ENCODE results near the gene DAAM1.
A peak's percentile ranks its signal among the peaks of the same experiment; 100 is the strongest.

DAAM1 gene

DNA sequence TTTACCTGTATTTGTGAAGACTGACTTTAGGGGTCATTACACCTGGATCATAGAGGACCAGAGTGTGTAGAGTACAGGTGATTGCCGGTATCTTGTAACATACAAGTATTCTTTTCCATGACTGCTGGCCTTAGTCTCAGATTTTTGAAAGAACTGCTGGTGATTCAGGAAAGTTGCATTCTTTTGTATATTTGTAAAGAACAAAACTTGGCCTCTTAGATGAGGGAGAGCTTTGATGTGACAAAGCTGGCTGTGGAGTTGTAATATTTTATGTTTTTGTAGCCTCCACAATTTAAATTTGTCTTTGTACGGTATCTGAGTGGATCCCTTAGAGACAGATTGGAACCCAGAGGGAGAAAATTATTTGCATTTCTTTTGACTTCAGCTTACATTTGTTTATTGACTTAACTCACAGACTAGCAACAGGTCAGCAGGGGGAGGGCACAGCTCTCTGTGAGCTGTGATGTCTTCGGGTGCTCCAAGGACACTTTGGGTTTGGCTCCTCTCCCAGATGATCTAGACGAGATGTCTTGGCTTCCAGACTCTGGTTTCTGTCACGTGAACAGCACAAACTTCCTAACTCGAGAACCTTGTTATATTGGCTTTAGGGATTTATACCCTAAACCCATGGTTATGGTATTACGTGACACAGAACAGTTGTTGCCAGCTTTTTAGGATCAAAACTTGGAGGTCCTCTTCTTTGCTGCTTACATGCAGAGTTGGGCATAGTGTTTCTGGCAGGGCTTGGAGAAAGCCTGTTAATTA lies 65.9 kb downstream of the DAAM1 start:
- ChIA-PET POLR2A (no interaction called here), CTCF (interaction anchor here (1.0 kb wide), 1 partner anchor 9 kb away, joined by 4 read pairs; no protein-coding TSS in a partner anchor)
- TF ChIP-seq FOXM1 (IDR thresholded peaks at IDR 0.05; ENCODE audit: borderline replicate concordance) (no peak), SP1 (IDR thresholded peaks at IDR 0.05) (no peak), LEF1 (IDR thresholded peaks at IDR 0.05; ENCODE audit: borderline replicate concordance) (no peak), FOXK2 (IDR thresholded peaks at IDR 0.05) (no peak), TARDBP (IDR thresholded peaks at IDR 0.05) (no peak), NFRKB (IDR thresholded peaks at IDR 0.05) (no peak), ELF4 (IDR thresholded peaks at IDR 0.05) (no peak), SUZ12 (IDR thresholded peaks at IDR 0.05) (no peak), HDGF (IDR thresholded peaks at IDR 0.05; ENCODE audit: borderline replicate concordance) (no peak), FOXA1 (IDR thresholded peaks at IDR 0.05) (no peak), CTBP1 (IDR thresholded peaks at IDR 0.05; ENCODE audit: borderline replicate concordance) (no peak), ARNT (IDR thresholded peaks at IDR 0.05) (no peak), BHLHE40 (IDR thresholded peaks at IDR 0.05; ENCODE audit: borderline replicate concordance) (no peak), L3MBTL2 (conservative IDR thresholded peaks at IDR 0.05) (no peak), ZNF384 (IDR thresholded peaks at IDR 0.05) (no peak)
- TF ChIP-seq, protein P1, sequence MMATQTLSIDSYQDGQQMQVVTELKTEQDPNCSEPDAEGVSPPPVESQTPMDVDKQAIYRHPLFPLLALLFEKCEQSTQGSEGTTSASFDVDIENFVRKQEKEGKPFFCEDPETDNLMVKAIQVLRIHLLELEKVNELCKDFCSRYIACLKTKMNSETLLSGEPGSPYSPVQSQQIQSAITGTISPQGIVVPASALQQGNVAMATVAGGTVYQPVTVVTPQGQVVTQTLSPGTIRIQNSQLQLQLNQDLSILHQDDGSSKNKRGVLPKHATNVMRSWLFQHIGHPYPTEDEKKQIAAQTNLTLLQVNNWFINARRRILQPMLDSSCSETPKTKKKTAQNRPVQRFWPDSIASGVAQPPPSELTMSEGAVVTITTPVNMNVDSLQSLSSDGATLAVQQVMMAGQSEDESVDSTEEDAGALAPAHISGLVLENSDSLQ (IDR thresholded peaks at IDR 0.05), result no peak
- no peak for DNase-seq (ENCODE audit: extremely low spot score)

- TF ChIP-seq HDGF (IDR thresholded peaks at IDR 0.05; ENCODE audit: borderline replicate concordance), result no peak
- no peak for TF ChIP-seq SUZ12 (IDR thresholded peaks at IDR 0.05)
- TF ChIP-seq TARDBP (IDR thresholded peaks at IDR 0.05), result no peak
- TF ChIP-seq ARNT (IDR thresholded peaks at IDR 0.05), result no peak
- TF ChIP-seq FOXK2 (IDR thresholded peaks at IDR 0.05), result no peak
- no peak for TF ChIP-seq ZNF384 (IDR thresholded peaks at IDR 0.05)
- no peak for TF ChIP-seq LEF1 (IDR thresholded peaks at IDR 0.05; ENCODE audit: borderline replicate concordance)
- TF ChIP-seq, protein P1 (IDR thresholded peaks at IDR 0.05), result no peak
- DNase-seq (ENCODE audit: extremely low spot score), result no peak
- CTCF ChIA-PET, result interaction anchor here (1.0 kb wide), 1 partner anchor 8 kb away, joined by 4 read pairs; no protein-coding TSS in a partner anchor
- POLR2A ChIA-PET, result no interaction called here
Observed at GRCh38 chr14:59254911-59255545, 66.6 kb downstream of the DAAM1 start.

GRCh38 chr14:59256331-59256730 lies 67.9 kb downstream of the DAAM1 start:
- no peak for DNase-seq (ENCODE audit: extremely low spot score)
- POLR2A ChIA-PET, result no interaction called here
- CTCF ChIA-PET, result no interaction called here
- TF ChIP-seq FOXM1 (IDR thresholded peaks at IDR 0.05; ENCODE audit: borderline replicate concordance) (no peak), SP1 (IDR thresholded peaks at IDR 0.05) (no peak), SUZ12 (IDR thresholded peaks at IDR 0.05) (no peak), L3MBTL2 (conservative IDR thresholded peaks at IDR 0.05) (no peak), FOXA1 (IDR thresholded peaks at IDR 0.05) (no peak), HDGF (IDR thresholded peaks at IDR 0.05; ENCODE audit: borderline replicate concordance) (no peak), ARNT (IDR thresholded peaks at IDR 0.05) (no peak), ELF4 (IDR thresholded peaks at IDR 0.05) (no peak), ZNF384 (IDR thresholded peaks at IDR 0.05) (no peak), BHLHE40 (IDR thresholded peaks at IDR 0.05; ENCODE audit: borderline replicate concordance) (no peak), FOXK2 (IDR thresholded peaks at IDR 0.05) (no peak), LEF1 (IDR thresholded peaks at IDR 0.05; ENCODE audit: borderline replicate concordance) (no peak), TARDBP (IDR thresholded peaks at IDR 0.05) (no peak), CTBP1 (IDR thresholded peaks at IDR 0.05; ENCODE audit: borderline replicate concordance) (no peak), NFRKB (IDR thresholded peaks at IDR 0.05) (no peak)
- TF ChIP-seq, protein P1 (IDR thresholded peaks at IDR 0.05), result no peak

DNA sequence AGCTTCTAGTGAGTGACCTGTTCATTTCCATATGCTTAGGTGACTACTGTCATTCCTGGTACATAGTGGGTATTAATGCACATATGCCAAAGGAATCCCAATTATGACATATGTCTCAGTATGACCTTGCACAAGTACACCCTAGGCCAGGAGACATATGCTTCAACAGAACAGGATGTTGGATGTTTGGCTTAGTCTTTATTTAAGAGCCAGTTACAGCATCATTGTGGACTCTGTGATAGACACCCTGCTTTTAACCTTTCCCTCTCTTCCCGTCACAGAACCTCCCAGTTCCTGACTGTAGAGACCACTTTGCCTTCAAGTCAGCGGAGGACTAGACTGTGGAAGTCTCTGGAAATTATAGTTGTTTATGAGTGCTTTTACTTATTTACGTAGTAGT lies 72.9 kb downstream of the DAAM1 start:
- POLR2A ChIA-PET, result no interaction called here
- TF ChIP-seq ARNT (IDR thresholded peaks at IDR 0.05), result no peak
- TF ChIP-seq SUZ12 (IDR thresholded peaks at IDR 0.05), result no peak
- no peak for TF ChIP-seq CTBP1 (IDR thresholded peaks at IDR 0.05; ENCODE audit: borderline replicate concordance)
- no peak for TF ChIP-seq SP1 (IDR thresholded peaks at IDR 0.05)
- TF ChIP-seq ZNF384 (IDR thresholded peaks at IDR 0.05), result no peak
- TF ChIP-seq TARDBP (IDR thresholded peaks at IDR 0.05), result no peak
- no peak for TF ChIP-seq NFRKB (IDR thresholded peaks at IDR 0.05)
- TF ChIP-seq ELF4 (IDR thresholded peaks at IDR 0.05), result no peak
- TF ChIP-seq FOXK2 (IDR thresholded peaks at IDR 0.05), result no peak
- TF ChIP-seq FOXM1 (IDR thresholded peaks at IDR 0.05; ENCODE audit: borderline replicate concordance), result no peak
- CTCF ChIA-PET, result no interaction called here
- DNase-seq (ENCODE audit: extremely low spot score), result no peak

DNA sequence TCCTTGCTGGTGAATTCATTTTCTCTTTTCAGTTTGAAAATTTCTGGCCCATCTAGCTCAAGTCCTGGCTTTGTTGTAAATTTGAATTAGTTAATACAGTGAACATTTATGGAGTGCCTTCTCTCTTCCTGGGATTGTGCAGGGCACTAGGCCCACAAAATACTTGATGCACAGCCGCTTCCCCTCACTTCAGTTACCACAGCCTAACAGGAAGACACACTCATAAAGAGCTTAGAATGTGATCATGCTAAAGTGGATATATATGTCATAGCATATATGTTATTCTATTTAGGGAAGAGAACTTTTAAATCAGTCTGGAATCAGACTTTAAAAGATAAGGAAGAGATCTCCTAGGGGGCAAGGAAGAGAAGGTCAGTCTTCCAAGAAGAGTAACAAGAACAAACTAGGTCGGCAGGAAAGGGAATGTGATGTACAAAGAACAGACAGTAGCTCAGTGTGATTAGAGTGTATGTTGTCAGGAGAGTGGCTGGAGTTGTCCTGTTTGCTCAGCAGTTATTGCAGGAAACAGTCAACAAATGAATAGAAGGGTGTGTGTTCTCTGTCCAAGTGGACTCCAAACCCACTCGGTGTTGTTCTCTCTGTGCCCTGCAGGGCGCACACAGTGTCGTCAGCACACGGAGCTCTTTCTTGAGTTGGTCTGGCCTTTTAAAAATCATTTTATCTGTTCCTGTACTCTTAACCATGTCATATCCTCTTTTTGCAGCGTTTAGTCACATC lies 74.4 kb downstream of the DAAM1 start:
- TF ChIP-seq BHLHE40 (IDR thresholded peaks at IDR 0.05; ENCODE audit: borderline replicate concordance) (no peak), FOXA1 (IDR thresholded peaks at IDR 0.05) (no peak), ZNF384 (IDR thresholded peaks at IDR 0.05) (no peak), HDGF (IDR thresholded peaks at IDR 0.05; ENCODE audit: borderline replicate concordance) (no peak), NFRKB (IDR thresholded peaks at IDR 0.05) (no peak), SP1 (IDR thresholded peaks at IDR 0.05) (no peak), ARNT (IDR thresholded peaks at IDR 0.05) (no peak), LEF1 (IDR thresholded peaks at IDR 0.05; ENCODE audit: borderline replicate concordance) (no peak), FOXK2 (IDR thresholded peaks at IDR 0.05) (no peak), TARDBP (IDR thresholded peaks at IDR 0.05) (no peak), ELF4 (IDR thresholded peaks at IDR 0.05) (no peak), FOXM1 (IDR thresholded peaks at IDR 0.05; ENCODE audit: borderline replicate concordance) (no peak), SUZ12 (IDR thresholded peaks at IDR 0.05) (no peak), CTBP1 (IDR thresholded peaks at IDR 0.05; ENCODE audit: borderline replicate concordance) (no peak), L3MBTL2 (conservative IDR thresholded peaks at IDR 0.05) (no peak)
- TF ChIP-seq, protein P1 (IDR thresholded peaks at IDR 0.05), result no peak
- ChIA-PET CTCF (interaction anchor here (0.8 to 1.2 kb wide), 2 partner anchors 8 to 133 kb away, joined by 3 to 4 read pairs; no protein-coding TSS in a partner anchor), POLR2A (no interaction called here)
- DNase-seq (ENCODE audit: extremely low spot score), result peak; percentile 36

All from HEK293T (cell line).